Naive thymus-derived CD8-positive, alpha-beta T cell (primary cell): Measurements from ENCODE around the gene WDR74. TPM values are rescaled to one million over a fixed set of nuclear protein-coding genes. Genes with fewer than 3 reads are reported as not detected.

Source experiments
- ATAC-seq, 2 donors: fragments of 150-1000 bp; cut with Tn5 transposase in 1 of 2; sonication (Bioruptor Pico), chemical (Tn5 transposase) in 1 of 2; 1 replicate in 1 of 2; 2 replicates in 1 of 2; pipeline ENCODE4 v1.10.0; 2021; ENCODE audit warnings: mild to moderate bottlenecking in 2 of 2, moderate library complexity in 2 of 2
- POLR2A ChIA-PET: fragments of 350-600 bp; sonication (Branson Sonifier 250); formaldehyde crosslinking; loops from one replicate; lab custom pipeline; 2021; ENCODE audit warnings: antibody characterized with exemption; lab: Charles Lee
- DNase-seq, 10 donors: peaks; one replicate each; pipeline versions ENCODE4 v3.0.0 to v3.0.0-alpha.2; 2020 to 2022
- H3K27ac Mint-ChIP-seq, 10 donors: one replicate each; pipeline ENCODE4 v1.8.0; 2020 to 2022; ENCODE audit warnings: mild to moderate bottlenecking in 10 of 10, mixed read lengths in 10 of 10, moderate library complexity in 4 of 10, inconsistent platforms in 1 of 10
- H3K27me3 Mint-ChIP-seq, 5 donors: one replicate each; pipeline ENCODE4 v1.8.0; 2021 to 2022; ENCODE audit warnings: mixed read lengths in 5 of 5
- H3K36me3 Mint-ChIP-seq, 3 donors: one replicate each; pipeline ENCODE4 v1.8.0; 2020 to 2022; ENCODE audit warnings: mixed read lengths in 3 of 3, mild to moderate bottlenecking in 2 of 3, inconsistent platforms in 1 of 3
- H3K4me1 Mint-ChIP-seq, 4 donors: one replicate each; pipeline ENCODE4 v1.8.0; 2021 to 2022; ENCODE audit warnings: mixed read lengths in 4 of 4
- H3K4me3 Mint-ChIP-seq, 10 donors: one replicate each; pipeline ENCODE4 v1.8.0; 2020 to 2022; ENCODE audit warnings: mild to moderate bottlenecking in 10 of 10, mixed read lengths in 10 of 10, moderate library complexity in 6 of 10, inconsistent platforms in 1 of 10
- H3K9me3 Mint-ChIP-seq, 9 donors: one replicate each; pipeline ENCODE4 v1.8.0; 2020 to 2022; ENCODE audit warnings: mixed read lengths in 9 of 9, mild to moderate bottlenecking in 3 of 9, inconsistent platforms in 1 of 9, moderate library complexity in 1 of 9
- microRNA-seq: library from miRNA; unstranded; fragments of <30 nt; microRNA quantifications from one replicate; pipeline ENCODE4 v1.2.0, GENCODE V29; 2022; ENCODE audit warnings: borderline microRNAs expressed
- polyA plus RNA-seq, 3 donors: library from polyadenylated mRNA; unstranded; fragments of 300-500 nt; fragmentation: Illumina TruSeq; gene quantifications; one replicate each; pipeline ENCODE4 v1.2.3, GENCODE V29; 2021
- total RNA-seq, 8 experiments: library from RNA in 2 of 8; stranded (reverse) in 2 of 8; gene quantifications; one replicate each; pipeline ENCODE4 v1.2.3 and lab custom pipeline; 2021 to 2026

WDR74 gene
- total and polyA plus RNA-seq, 5 experiments from 2014 or later = 35.7 to 130 (median 64.0) TPM

- DNase-seq (no peak), ATAC-seq (no peak)
- Mint-ChIP-seq H3K4me3 (peak overlapping the region; percentile 64 to 96 (median 92)), H3K4me1 (peaks cover 15 to 59% (median 52%) of the 10 kb centered on the region in 4 donors), H3K27ac (peak overlapping the region; percentile 83 to 98 (median 94)), H3K36me3 (peaks cover 0 to 37% (median under 1%) of the 10 kb centered on the region in 3 donors), H3K27me3 (no peaks in the 10 kb centered on the region), H3K9me3 (no peaks in the 10 kb centered on the region)
- POLR2A ChIA-PET = interaction anchor here (0.5 to 12.0 kb wide), 14 partner anchors 13 to 231 kb away, joined by 3 to 314 read pairs (median 16); partner anchors contain the start of genes BSCL2, GNG3, NXF1 and POLR2G
Observed at GRCh38 chr11:62788991-62789390, 50.4 kb downstream of the WDR74 start.

GRCh38 chr11:62787005-62787759, 52.2 kb downstream of the WDR74 start, which contains the start of gene TMEM179B:
Gene TMEM179B, plus strand, starts transcription at chr11:62787402. Its CDS starts 30 bp downstream, at chr11:62787432.
- H3K4me3 Mint-ChIP-seq = peak within 1 kb of the TSS; percentile 90 to 96 (median 96)
- H3K36me3 Mint-ChIP-seq = peaks cover 0 to 36% (median 0%) of the 10 kb centered on the region in 3 donors
- H3K4me1 Mint-ChIP-seq = peaks cover 14 to 53% (median 46%) of the 10 kb centered on the region in 4 donors
- DNase-seq (peak; percentile 90 to 99 (median 97)), ATAC-seq (peak; percentile 69 to 73)
- POLR2A ChIA-PET = interaction anchor here (0.6 to 12.0 kb wide), 34 partner anchors 9 to 385 kb away, joined by 3 to 314 read pairs (median 5); partner anchors contain the start of genes BSCL2, C11orf98, CSKMT and GANAB
- peak within 1 kb of the TSS; percentile 92 to 98 (median 96) for H3K27ac Mint-ChIP-seq
- H3K27me3 Mint-ChIP-seq = no peaks in the 10 kb centered on the region
- H3K9me3 Mint-ChIP-seq = no peaks in the 10 kb centered on the region

GRCh38 chr11:62786318-62787004, 52.9 kb downstream of the WDR74 start:
- Mint-ChIP-seq H3K4me1 (peaks cover 13 to 48% (median 43%) of the 10 kb centered on the region in 4 donors), H3K36me3 (peaks cover 0 to 32% (median 0%) of the 10 kb centered on the region in 3 donors), H3K27me3 (no peaks in the 10 kb centered on the region), H3K9me3 (no peaks in the 10 kb centered on the region), H3K27ac (peak overlapping the region; percentile 91 to 97 (median 94)), H3K4me3 (peak overlapping the region; percentile 81 to 95 (median 86))
- DNase-seq (peak; percentile 73 to 90 (median 85)), ATAC-seq (peak; percentile 69 to 70)
- POLR2A ChIA-PET = interaction anchor here (0.5 to 12.0 kb wide), 28 partner anchors 10 to 233 kb away, joined by 3 to 314 read pairs (median 6); partner anchors contain the start of genes BSCL2, C11orf98, CSKMT and GANAB

Small RNA genes within 50 kb of the gene (microRNA-seq; reads per million reads assigned to microRNA genes)
- gene MIR6514 (not detected), gene MIR6748 (not detected)

Other genes with a start within 250 kb of the WDR74 start
- gene TUT1, start 248.1 kb downstream of the WDR74 start, total RNA-seq = 10 to 100 TPM; 46.4 to 50.9 TPM
- gene TUT1, start 248.1 kb downstream of the WDR74 start, polyA plus RNA-seq = 10 to 100 TPM; 12.8 to 24.4 (median 16.9) TPM
- gene MTA2, start 237.7 kb downstream of the WDR74 start, total RNA-seq = 100 to 1,000 TPM; 170 to 178 TPM
- 10 to 100 TPM; 15.8 to 32.6 (median 21.5) TPM for gene MTA2, start 237.7 kb downstream of the WDR74 start, polyA plus RNA-seq
- 100 to 1,000 TPM; 251 to 255 TPM for gene EML3, start 226.8 kb downstream of the WDR74 start, total RNA-seq
- 10 to 100 TPM; 14.8 to 23.7 (median 15.7) TPM for gene EML3, start 226.8 kb downstream of the WDR74 start, polyA plus RNA-seq
- 1 to 10 TPM; 5.4 to 6.1 TPM for gene ROM1, start 226.3 kb downstream of the WDR74 start, total RNA-seq
- 1 to 10 TPM in 2 of 3 donors, under 1 TPM in 1; 0.82 to 1.9 (median 1.8) TPM for gene ROM1, start 226.3 kb downstream of the WDR74 start, polyA plus RNA-seq
- 10 to 100 TPM; 79.8 to 83.8 TPM for gene B3GAT3, start 217.6 kb downstream of the WDR74 start, total RNA-seq
- 10 to 100 TPM; 35.6 to 51.3 (median 40.3) TPM for gene B3GAT3, start 217.6 kb downstream of the WDR74 start, polyA plus RNA-seq
- 100 to 1,000 TPM; 326 to 327 TPM for gene GANAB, start 193.0 kb downstream of the WDR74 start, total RNA-seq
- gene GANAB, start 193.0 kb downstream of the WDR74 start, polyA plus RNA-seq = 100 to 1,000 TPM; 171 to 197 (median 174) TPM
- gene INTS5, start 186.3 kb downstream of the WDR74 start, total RNA-seq = 10 to 100 TPM; 25.8 to 27.4 TPM
- gene INTS5, start 186.3 kb downstream of the WDR74 start, polyA plus RNA-seq = 10 to 100 TPM; 27.7 to 58.3 (median 45.6) TPM
- gene C11orf98, start 174.4 kb downstream of the WDR74 start, total RNA-seq = 10 to 100 TPM; 51.8 to 58.0 TPM
- gene C11orf98, start 174.4 kb downstream of the WDR74 start, polyA plus RNA-seq = 100 to 1,000 TPM in 2 of 3 donors, 10 to 100 TPM in 1; 99.9 to 149 (median 117) TPM
- 10 to 100 TPM; 43.6 to 45.0 TPM for gene CSKMT, start 174.3 kb downstream of the WDR74 start, total RNA-seq
- 1 to 10 TPM; 1.8 to 3.7 (median 3.4) TPM for gene CSKMT, start 174.3 kb downstream of the WDR74 start, polyA plus RNA-seq
- 1 to 10 TPM; 5.4 to 6.6 TPM for gene UQCC3, start 167.9 kb downstream of the WDR74 start, total RNA-seq
- gene UQCC3, start 167.9 kb downstream of the WDR74 start, polyA plus RNA-seq = 1 to 10 TPM; 9.1 to 9.7 (median 9.6) TPM
- 10 to 100 TPM; 29.5 to 30.9 TPM for gene LBHD1, start 167.3 kb downstream of the WDR74 start, total RNA-seq
- 1 to 10 TPM; 2.4 to 8.3 (median 4.4) TPM for gene LBHD1, start 167.3 kb downstream of the WDR74 start, polyA plus RNA-seq
- 100 to 1,000 TPM; 214 to 218 TPM for gene UBXN1, start 160.5 kb downstream of the WDR74 start, total RNA-seq
- gene UBXN1, start 160.5 kb downstream of the WDR74 start, polyA plus RNA-seq = 100 to 1,000 TPM; 188 to 219 (median 218) TPM
- gene LRRN4CL, start 150.1 kb downstream of the WDR74 start, total RNA-seq = under 1 TPM in 1 of 2 experiments, not detected in 1; 0.36 TPM
- gene LRRN4CL, start 150.1 kb downstream of the WDR74 start, polyA plus RNA-seq = not detected
- 10 to 100 TPM; 37.0 to 50.7 TPM for gene BSCL2, start 132.2 kb downstream of the WDR74 start, total RNA-seq
- 10 to 100 TPM; 58.2 to 65.0 (median 58.8) TPM for gene BSCL2, start 132.2 kb downstream of the WDR74 start, polyA plus RNA-seq
- gene GNG3, start 131.9 kb downstream of the WDR74 start, total RNA-seq = not detected
- under 1 TPM in 1 of 3 donors, not detected in 2; 0.27 TPM for gene GNG3, start 131.9 kb downstream of the WDR74 start, polyA plus RNA-seq
- gene HNRNPUL2, start 112.1 kb downstream of the WDR74 start, total RNA-seq = 10 to 100 TPM; 81.6 to 84.0 TPM
- 1 to 10 TPM in 2 of 3 donors, under 1 TPM in 1; 0.99 to 3.0 (median 1.0) TPM for gene HNRNPUL2, start 112.1 kb downstream of the WDR74 start, polyA plus RNA-seq
- gene TTC9C, start 111.1 kb downstream of the WDR74 start, total RNA-seq = 10 to 100 TPM; 46.1 to 47.6 TPM
- gene TTC9C, start 111.1 kb downstream of the WDR74 start, polyA plus RNA-seq = 10 to 100 TPM in 2 of 3 donors, 1 to 10 TPM in 1; 8.5 to 18.8 (median 15.4) TPM
- gene ZBTB3, start 85.4 kb downstream of the WDR74 start, total RNA-seq = 10 to 100 TPM; 27.3 to 27.6 TPM
- 1 to 10 TPM; 2.1 to 6.7 (median 3.6) TPM for gene ZBTB3, start 85.4 kb downstream of the WDR74 start, polyA plus RNA-seq
- gene POLR2G, start 78.0 kb downstream of the WDR74 start, total RNA-seq = 10 to 100 TPM; 87.8 to 94.0 TPM
- 100 to 1,000 TPM; 255 to 266 (median 259) TPM for gene POLR2G, start 78.0 kb downstream of the WDR74 start, polyA plus RNA-seq
- 10 to 100 TPM; 28.6 to 34.9 TPM for gene TAF6L, start 68.2 kb downstream of the WDR74 start, total RNA-seq
- 10 to 100 TPM in 1 of 3 donors, 1 to 10 TPM in 2; 8.7 to 10.8 (median 8.9) TPM for gene TAF6L, start 68.2 kb downstream of the WDR74 start, polyA plus RNA-seq
- gene TMEM179B, start 52.2 kb downstream of the WDR74 start, total RNA-seq = 10 to 100 TPM; 66.2 to 71.5 TPM
- gene TMEM179B, start 52.2 kb downstream of the WDR74 start, polyA plus RNA-seq = 100 to 1,000 TPM; 109 to 126 (median 122) TPM
- gene TMEM223, start 47.6 kb downstream of the WDR74 start, total RNA-seq = 10 to 100 TPM; 15.0 to 16.5 TPM
- gene TMEM223, start 47.6 kb downstream of the WDR74 start, polyA plus RNA-seq = 10 to 100 TPM; 39.1 to 57.8 (median 45.5) TPM
- 100 to 1,000 TPM; 185 to 191 TPM for gene NXF1, start 34.1 kb downstream of the WDR74 start, total RNA-seq
- gene NXF1, start 34.1 kb downstream of the WDR74 start, polyA plus RNA-seq = 10 to 100 TPM; 38.4 to 82.9 (median 62.8) TPM
- gene STX5, start 7.5 kb downstream of the WDR74 start, total RNA-seq = 10 to 100 TPM; 55.6 to 61.7 TPM
- gene STX5, start 7.5 kb downstream of the WDR74 start, polyA plus RNA-seq = 10 to 100 TPM; 25.4 to 30.4 (median 26.2) TPM
- under 1 TPM; 0.88 to 0.91 TPM for gene TEX54, start 6.7 kb downstream of the WDR74 start, total RNA-seq
- gene TEX54, start 6.7 kb downstream of the WDR74 start, polyA plus RNA-seq = 1 to 10 TPM; 1.6 to 2.2 (median 1.7) TPM
- 100 to 1,000 TPM; 352 to 353 TPM for gene SLC3A2, start 41.3 kb upstream of the WDR74 start, total RNA-seq
- 100 to 1,000 TPM; 119 to 164 (median 125) TPM for gene SLC3A2, start 41.3 kb upstream of the WDR74 start, polyA plus RNA-seq
- gene CHRM1, start 81.8 kb upstream of the WDR74 start, total RNA-seq = not detected
- gene CHRM1, start 81.8 kb upstream of the WDR74 start, polyA plus RNA-seq = not detected
- not detected for gene SLC22A6, start 145.4 kb upstream of the WDR74 start, total RNA-seq
- gene SLC22A6, start 145.4 kb upstream of the WDR74 start, polyA plus RNA-seq = not detected
- not detected for gene SLC22A8, start 176.3 kb upstream of the WDR74 start, total RNA-seq
- not detected for gene SLC22A8, start 176.3 kb upstream of the WDR74 start, polyA plus RNA-seq